GM10248 (cell line): ENCODE data around the gene BAIAP2L1.

Experiments used
- CTCF ChIA-PET: fragments of 300-600 bp; sonication (Branson Sonifier 250); formaldehyde crosslinking; extraction: SDS; loops from one replicate; lab custom pipeline; 2021; ENCODE audit warnings: antibody characterized with exemption; lab: Yijun Ruan, JAX
- POLR2A ChIA-PET: fragments of 350-650 bp; sonication (Branson Sonifier 250); formaldehyde crosslinking; extraction: SDS; loops from one replicate; lab custom pipeline; 2020; ENCODE audit warnings: antibody characterized with exemption; lab: Yijun Ruan, JAX
- DNase-seq: peaks from one replicate; pipeline ENCODE4 v3.0.0; 2012; ENCODE audit errors: extremely low spot score
- TF ChIP-seq, protein P1 (sequence below): IDR thresholded peaks from 2 replicates; pipeline ENCODE4 v1.5.1; 2012; ENCODE audit warnings: mild to moderate bottlenecking, low read depth; ENCODE audit errors: extremely low read depth, missing control alignments, control extremely low read depth

BAIAP2L1 gene

DNA sequence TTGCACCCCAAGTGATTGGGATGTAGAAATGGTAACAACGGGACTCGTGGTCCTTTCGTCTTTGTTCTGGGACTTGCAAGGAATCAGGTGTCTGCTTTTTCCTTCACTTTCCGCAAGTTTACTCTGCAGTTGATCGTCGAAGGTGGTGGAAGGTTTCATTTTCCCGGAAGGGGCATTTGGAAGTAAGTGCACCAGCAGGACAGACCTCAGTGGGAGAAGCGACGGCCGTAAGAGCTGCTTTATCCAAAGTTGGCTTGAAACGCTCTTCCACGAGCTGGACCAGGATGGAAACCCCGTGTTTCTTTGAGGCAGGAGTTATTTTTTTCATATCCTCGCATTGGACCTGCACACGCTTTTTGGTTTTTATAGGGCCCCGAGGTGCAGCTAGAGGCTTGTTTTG is 118.2 kb downstream of the BAIAP2L1 start:
- ChIA-PET POLR2A (interaction anchor here (0.6 kb wide), 1 partner anchor 12 kb away, joined by 6 read pairs; no protein-coding TSS in a partner anchor), CTCF (interaction anchor here (2.1 kb wide), 1 partner anchor 11 kb away, joined by 8 read pairs; no protein-coding TSS in a partner anchor)

DNA sequence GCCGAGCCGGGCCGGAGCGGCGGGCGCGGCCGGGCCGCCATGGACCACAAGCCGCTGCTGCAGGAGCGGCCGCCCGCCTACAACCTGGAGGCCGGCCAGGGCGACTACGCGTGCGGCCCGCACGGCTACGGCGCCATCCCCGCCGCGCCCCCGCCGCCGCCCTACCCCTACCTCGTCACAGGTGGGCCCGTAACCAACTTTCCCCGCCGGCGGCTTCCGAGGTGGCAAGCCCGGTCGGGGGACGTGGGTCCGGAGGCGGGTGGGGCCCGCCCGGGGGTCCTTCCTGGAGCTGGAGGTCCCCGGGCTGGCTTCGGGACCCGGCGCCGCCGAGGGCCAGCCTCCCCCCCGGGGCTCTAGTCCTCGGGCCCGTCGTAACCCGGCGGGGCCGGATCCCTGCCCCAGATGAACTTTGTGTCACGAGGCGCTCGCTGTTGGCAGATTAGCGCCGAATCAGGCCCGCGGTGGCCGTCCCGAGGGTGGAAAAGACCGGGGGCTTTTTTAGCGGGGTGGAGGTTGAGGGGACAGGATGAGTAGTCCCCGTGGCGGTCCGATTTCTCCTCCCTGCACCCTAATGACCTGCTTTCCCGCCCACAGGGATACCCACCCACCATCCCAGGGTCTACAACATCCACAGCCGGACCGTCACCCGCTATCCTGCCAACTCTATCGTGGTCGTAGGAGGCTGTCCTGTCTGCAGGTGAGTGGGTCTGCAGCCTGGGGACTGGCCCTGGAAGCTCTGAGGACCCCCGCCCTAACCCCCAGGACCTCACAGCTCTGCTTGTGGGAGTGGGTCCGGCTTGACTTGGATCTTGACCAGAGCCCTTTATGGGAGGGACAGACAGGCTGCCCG is 118.9 kb downstream of the BAIAP2L1 start:
- DNase-seq, result no peak
- POLR2A ChIA-PET, result interaction anchor here (0.6 kb wide), 1 partner anchor 11 kb away, joined by 6 read pairs; no protein-coding TSS in a partner anchor
- CTCF ChIA-PET, result interaction anchor here (2.1 kb wide), 1 partner anchor 12 kb away, joined by 8 read pairs; no protein-coding TSS in a partner anchor
- TF ChIP-seq, protein P1, sequence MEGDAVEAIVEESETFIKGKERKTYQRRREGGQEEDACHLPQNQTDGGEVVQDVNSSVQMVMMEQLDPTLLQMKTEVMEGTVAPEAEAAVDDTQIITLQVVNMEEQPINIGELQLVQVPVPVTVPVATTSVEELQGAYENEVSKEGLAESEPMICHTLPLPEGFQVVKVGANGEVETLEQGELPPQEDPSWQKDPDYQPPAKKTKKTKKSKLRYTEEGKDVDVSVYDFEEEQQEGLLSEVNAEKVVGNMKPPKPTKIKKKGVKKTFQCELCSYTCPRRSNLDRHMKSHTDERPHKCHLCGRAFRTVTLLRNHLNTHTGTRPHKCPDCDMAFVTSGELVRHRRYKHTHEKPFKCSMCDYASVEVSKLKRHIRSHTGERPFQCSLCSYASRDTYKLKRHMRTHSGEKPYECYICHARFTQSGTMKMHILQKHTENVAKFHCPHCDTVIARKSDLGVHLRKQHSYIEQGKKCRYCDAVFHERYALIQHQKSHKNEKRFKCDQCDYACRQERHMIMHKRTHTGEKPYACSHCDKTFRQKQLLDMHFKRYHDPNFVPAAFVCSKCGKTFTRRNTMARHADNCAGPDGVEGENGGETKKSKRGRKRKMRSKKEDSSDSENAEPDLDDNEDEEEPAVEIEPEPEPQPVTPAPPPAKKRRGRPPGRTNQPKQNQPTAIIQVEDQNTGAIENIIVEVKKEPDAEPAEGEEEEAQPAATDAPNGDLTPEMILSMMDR, result no peak

More for the DNA sequence above, 118.2 kb downstream of the BAIAP2L1 start:
- TF ChIP-seq, protein P1, result no peak
- DNase-seq, result no peak

DNA sequence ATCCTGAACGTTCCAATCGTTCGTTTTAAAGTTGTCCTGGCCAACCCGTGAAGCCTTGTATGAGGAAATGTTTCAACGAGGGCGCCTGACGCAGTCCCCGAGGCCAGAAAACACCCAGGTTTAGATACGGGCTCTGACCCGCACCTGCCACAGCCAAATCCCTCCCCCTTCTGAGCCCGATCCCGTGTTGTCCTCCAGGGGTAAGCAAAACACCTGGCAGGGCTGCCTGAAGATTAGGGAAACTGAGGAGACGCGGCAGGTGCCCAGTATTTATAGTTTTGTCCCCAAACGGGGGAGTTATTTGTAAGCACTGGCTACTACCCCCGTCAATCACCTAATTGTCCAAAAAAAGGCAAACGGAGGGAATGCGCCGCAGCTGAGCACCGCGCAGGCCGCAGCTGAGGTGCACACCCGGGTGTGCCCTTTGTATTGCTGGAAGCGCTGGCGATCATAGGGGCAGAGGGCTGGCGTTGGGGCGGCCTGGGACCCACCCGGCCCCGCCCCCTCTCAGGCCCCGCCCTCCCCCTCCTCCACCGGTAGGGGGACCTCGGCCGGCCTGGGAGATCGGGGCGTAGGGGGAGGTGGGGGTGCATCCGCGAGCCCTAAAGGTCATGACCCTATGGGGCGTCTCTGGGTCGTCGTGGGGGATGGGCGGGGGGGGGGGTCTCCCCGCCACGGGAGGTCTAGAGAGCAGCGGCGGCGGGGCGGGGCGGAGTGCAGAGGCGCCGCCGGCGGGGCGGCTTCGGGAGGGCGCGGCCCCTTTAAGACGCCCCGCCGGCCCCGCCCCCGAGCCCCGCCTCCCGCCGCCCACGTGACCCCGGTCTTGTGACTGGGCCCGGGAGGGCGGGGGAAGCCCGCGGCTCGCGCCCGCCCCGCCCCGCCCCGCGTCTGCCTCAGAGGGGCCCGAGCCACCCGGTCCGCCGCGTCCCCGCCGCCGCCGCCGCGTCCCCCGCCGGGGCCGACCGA is 119.8 kb downstream of the BAIAP2L1 start, which contains the start of gene BRI3:
BRI3 (plus strand) TSS at position 896 of the 966 bp plus-strand sequence. CDS start 110 bp downstream, outside the sequence.
- ChIA-PET POLR2A (interaction anchor here (0.5 to 0.8 kb wide), 3 partner anchors 15 to 97 kb away, joined by 3 read pairs; no protein-coding TSS in a partner anchor), CTCF (interaction anchor here (0.9 kb wide), 1 partner anchor 23 kb away, joined by 3 read pairs; no protein-coding TSS in a partner anchor)
- TF ChIP-seq, protein P1, result no peak

DNA sequence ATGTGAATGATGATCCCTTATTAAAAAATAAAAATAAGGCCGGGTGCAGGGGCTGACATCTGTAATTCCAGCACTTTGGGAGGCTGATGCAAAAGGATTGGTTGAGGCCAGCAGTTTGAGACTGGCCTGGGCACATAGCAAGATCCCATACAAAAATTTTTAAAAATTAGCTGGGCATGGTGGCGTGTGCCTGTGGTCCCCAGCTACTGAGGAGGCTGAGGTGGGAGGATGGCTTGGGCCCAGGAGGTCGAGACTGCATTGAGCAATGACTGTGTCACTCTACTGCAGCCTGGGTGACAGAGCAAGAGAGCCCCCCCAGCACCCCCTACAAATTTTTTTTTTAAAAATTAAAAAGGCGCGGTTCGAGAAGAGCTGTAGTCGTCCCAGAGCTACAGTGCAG is 120.6 kb downstream of the BAIAP2L1 start:
- POLR2A ChIA-PET, result interaction anchor here (0.5 to 0.8 kb wide), 3 partner anchors 14 to 98 kb away, joined by 3 read pairs; no protein-coding TSS in a partner anchor
- TF ChIP-seq, protein P1, result no peak
- DNase-seq, result no peak
- CTCF ChIA-PET, result interaction anchor here (0.9 kb wide), 1 partner anchor 22 kb away, joined by 3 read pairs; no protein-coding TSS in a partner anchor

More for the DNA sequence above, 119.8 kb downstream of the BAIAP2L1 start, which contains the start of gene BRI3:
- DNase-seq, result peak; percentile 98

DNA sequence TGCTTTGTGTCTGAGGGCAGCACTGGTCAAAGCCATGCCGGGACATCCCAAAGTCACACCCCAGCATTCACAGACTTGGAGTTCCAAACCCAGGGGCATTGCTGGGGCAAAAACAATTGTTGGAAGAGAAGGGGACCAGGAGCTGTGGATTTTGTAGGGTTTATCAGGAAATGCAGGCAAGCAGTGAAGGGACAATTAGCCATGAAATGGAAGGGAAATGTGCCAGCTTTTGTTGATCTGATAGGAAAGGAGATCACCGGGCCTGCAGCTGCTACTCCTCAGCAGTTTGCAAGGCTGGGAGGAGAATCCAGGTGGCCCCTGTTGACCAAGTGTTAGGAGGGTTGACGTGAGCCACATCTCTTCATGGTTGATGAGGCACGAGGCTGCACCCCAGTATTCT is 122.0 kb downstream of the BAIAP2L1 start:
- TF ChIP-seq, protein P1, result no peak
- CTCF ChIA-PET, result interaction anchor here (1.1 kb wide), 1 partner anchor 10 kb away, joined by 3 read pairs; no protein-coding TSS in a partner anchor
- POLR2A ChIA-PET, result no interaction called here
- no peak for DNase-seq

DNA sequence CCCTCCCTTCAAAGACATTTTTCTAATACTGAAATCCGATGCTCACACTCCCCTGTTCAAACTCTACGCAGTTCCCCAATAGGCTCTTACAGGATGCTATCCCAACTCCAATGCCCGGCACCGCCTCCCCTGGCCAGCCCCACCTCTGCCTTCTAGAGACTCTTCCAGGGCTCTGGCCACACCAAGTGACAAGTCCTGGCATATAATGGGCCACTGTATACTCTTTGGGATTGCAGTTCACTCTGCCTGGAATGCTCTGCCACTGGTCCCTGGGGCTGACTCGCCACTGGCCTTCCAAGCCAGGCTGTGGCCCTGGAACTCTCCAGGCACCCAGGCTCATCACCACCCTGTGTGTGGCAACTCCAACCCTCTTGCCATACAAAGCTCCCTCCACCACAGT is 122.5 kb downstream of the BAIAP2L1 start:
- TF ChIP-seq, protein P1, result no peak
- ChIA-PET POLR2A (no interaction called here), CTCF (no interaction called here)
- DNase-seq, result no peak
